ENCODE data around the gene UBAP1L. TPM values are rescaled to one million over a fixed set of nuclear protein-coding genes. Genes with fewer than 3 reads are reported as not detected.
"Not testable (repeated sequence)": the region's sequence is repeated elsewhere in the genome, so short reads cannot be mapped to it uniquely, and the experiment has no call there.

Gene UBAP1L
- polyA plus RNA-seq, 3 donors from 2014 or later = 0.26 to 0.53 (median 0.43) TPM

DNA sequence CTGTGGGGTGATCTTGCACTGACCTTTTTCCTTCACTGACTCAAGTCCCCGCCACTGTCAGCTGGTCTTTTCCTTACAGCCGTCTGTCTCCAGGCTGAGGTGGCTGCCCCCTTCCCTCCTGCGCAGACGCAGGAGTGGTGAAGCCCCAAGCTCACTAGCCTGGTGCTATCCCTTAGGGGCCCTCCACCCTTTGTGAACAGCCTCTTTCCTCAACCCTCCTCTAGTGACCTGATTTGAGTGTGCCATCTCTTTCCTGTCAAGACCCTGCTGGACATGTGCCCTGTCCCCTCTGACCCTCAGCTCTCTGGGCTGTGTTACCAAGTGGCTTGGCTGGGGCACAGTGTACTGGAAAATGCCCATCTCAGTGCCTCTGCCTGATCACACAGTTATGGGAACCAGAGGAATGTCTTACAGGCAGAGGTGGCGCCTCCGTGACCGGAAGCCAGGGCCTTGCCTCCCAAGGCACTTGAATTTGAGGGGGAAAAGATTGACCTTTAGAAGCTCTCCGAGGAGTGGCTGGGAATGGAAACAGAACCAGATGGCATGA lies 29.7 kb downstream of the UBAP1L start:
- Mint-ChIP-seq H3K36me3 (no peaks in the 10 kb centered on the region), H3K27me3 (ENCODE audit: low read depth in 3 of 3) (peaks cover 7 to 18% (median 7%) of the 10 kb centered on the region in 3 donors), H3K27ac (no peak overlapping the region), H3K4me3 (no peak overlapping the region), H3K9me3 (no peaks in the 10 kb centered on the region), H3K4me1 (peaks cover 3 to 8% of the 10 kb centered on the region in 2 donors)
- no peak for DNase-seq

DNA sequence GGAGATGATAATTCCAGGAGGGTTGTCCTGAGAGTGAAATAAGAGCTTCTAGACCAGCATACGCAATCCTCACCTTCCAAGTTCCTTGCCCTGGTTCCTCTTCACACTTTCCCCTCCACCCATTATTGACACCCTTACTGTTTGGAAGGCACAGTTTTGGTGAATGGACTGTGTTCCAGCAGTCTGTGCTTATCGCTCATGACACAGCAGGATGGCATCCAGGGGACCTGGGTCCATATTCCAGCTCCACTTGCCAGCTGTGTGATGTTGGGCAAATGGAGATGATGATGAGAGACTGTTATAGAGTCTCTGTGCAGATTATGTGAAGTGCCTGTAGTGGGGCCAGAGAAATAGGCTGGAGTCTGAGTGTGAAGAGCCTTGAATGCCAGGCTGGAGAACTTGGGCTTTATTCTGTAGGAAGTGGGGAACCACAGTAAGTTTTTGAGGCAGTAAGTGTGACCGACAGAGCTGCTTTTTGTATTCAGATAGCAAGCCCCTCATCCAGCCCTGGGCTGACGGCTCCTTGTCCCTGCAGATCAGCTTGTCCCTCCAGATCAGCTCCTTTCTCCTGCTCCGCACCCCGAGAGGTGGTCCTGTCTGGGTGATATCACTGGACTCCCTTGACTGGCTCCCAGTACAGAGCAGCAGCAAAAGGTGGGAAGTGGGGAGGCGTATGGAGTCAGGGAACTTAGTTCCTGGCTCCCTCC lies 30.3 kb downstream of the UBAP1L start:
- Mint-ChIP-seq H3K27me3 (ENCODE audit: low read depth in 3 of 3) (peaks cover 7 to 18% (median 7%) of the 10 kb centered on the region in 3 donors), H3K27ac (no peak overlapping the region), H3K4me1 (peaks cover 3 to 8% of the 10 kb centered on the region in 2 donors), H3K4me3 (no peak overlapping the region), H3K36me3 (no peaks in the 10 kb centered on the region), H3K9me3 (no peaks in the 10 kb centered on the region)
- no peak for DNase-seq

DNA sequence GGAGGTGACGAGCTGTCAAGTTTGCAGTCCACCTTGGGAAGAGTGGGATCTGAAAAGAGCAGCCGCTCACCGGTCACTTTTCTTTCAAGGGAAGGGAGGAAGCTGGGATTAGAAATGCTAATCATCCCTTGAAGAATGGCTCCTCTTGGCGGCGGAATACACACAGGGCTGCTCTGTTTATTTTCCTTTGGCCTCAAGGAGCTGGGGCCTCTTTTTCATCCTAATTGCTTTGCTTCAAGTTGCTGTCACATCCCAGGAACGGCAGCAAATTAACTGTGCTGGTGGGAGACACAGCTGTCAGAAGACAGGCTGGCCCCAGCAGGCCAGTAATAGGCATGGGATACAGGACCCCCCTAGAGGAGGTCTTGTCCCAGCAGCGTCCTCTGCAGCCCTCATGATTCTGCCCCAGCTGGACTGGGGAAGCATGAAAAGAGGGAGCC lies 31.7 kb downstream of the UBAP1L start:
- Mint-ChIP-seq H3K27me3 (ENCODE audit: low read depth in 3 of 3) (peaks cover 8 to 22% (median 12%) of the 10 kb centered on the region in 3 donors), H3K9me3 (no peaks in the 10 kb centered on the region), H3K4me1 (peaks cover 3 to 8% of the 10 kb centered on the region in 2 donors), H3K4me3 (no peak overlapping the region), H3K27ac (no peak overlapping the region), H3K36me3 (no peaks in the 10 kb centered on the region)
- no peak for DNase-seq

DNA sequence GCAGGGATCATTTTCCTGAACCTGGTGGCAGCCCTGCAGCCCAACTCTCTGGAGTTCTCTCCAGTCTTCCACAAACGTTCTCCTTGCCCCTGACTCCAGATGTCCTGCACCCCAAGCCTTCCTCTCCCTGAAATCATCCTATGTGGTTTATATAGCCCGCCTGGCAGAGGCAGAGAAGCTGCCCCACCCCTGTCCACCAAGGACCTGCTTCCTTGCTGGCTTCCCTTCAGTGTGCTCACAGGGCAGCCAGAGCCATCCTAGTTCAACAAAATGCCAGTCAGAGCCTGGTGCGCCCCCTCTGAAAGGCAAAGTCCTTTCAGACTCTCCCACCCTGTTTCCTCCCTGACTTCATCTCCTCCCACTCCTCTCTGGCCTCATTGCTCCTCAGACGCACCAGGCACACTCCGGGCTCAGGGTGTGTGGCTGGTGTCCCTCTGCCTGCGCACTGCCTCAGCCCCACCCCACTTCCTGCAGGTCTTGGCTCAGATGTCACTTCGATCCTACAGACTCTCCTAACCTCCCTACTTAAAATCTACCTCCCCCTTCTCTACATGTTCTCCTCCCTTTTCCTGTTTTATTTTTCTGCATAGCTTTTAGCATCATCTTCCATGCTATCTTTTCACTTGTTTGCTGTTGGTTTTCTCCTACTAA lies 32.6 kb downstream of the UBAP1L start:
- DNase-seq = no peak
- Mint-ChIP-seq H3K27me3 (ENCODE audit: low read depth in 3 of 3) (peaks cover 8 to 29% (median 14%) of the 10 kb centered on the region in 3 donors), H3K4me3 (peak overlapping the region in 1 of 5 donors; percentile 36)

DNA sequence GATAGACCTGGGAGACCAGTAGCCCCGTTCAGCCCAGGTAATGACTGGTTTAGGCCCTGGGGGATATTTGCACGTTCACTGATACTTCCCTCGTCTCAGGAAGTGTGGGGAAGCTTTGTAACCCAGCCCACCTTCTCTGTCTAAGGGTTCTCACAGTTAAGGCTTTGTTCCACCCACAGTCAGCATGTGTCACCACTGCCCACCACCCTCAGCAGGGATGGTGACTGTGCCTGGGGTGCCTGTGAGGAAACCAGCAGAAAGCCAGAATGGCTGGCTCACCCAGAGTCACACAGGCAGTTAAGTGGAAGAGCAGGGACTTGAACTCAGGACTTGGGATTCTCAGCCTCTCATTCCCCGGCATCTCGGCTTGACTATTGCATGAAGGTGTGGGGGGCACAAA lies 33.2 kb downstream of the UBAP1L start:
- Mint-ChIP-seq H3K4me3 (no peak overlapping the region), H3K36me3 (no peaks in the 10 kb centered on the region), H3K27me3 (ENCODE audit: low read depth in 3 of 3) (peaks cover 7 to 29% (median 14%) of the 10 kb centered on the region in 3 donors), H3K27ac (no peak overlapping the region), H3K4me1 (peaks cover 8 to 15% of the 10 kb centered on the region in 2 donors), H3K9me3 (no peaks in the 10 kb centered on the region)
- DNase-seq = no peak

More for the DNA sequence above, 32.6 kb downstream of the UBAP1L start:
- peaks cover 8 to 15% of the 10 kb centered on the region in 2 donors for H3K4me1 Mint-ChIP-seq
- H3K9me3 Mint-ChIP-seq = no peaks in the 10 kb centered on the region
- no peak overlapping the region for H3K27ac Mint-ChIP-seq
- no peaks in the 10 kb centered on the region for H3K36me3 Mint-ChIP-seq

DNA sequence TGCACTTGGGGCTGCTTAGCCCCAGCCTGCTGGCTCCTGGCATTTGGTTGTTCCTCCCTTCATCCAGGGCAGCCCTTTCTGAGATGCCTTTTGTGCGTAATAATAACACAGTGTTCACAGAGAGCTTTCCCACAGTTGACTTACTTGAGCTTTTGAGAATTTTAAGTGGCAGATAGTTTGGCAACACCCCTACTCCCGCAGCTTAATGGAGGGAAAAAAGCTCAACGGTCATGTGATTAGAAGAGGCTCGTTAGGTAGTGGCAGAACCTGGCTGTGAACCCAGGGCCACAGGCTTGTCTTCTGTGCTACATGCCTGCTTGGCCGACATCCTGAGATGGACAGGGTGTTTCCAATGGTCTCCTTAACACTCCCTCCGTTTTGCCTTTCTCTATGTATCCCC lies 33.7 kb downstream of the UBAP1L start:
- Mint-ChIP-seq H3K9me3 (no peaks in the 10 kb centered on the region), H3K27ac (no peak overlapping the region), H3K4me1 (peaks cover 8 to 15% of the 10 kb centered on the region in 2 donors), H3K36me3 (peaks cover 0 to 3% (median 0%) of the 10 kb centered on the region in 3 donors), H3K27me3 (ENCODE audit: low read depth in 3 of 3) (peaks cover 7 to 29% (median 15%) of the 10 kb centered on the region in 3 donors), H3K4me3 (no peak overlapping the region)
- no peak for DNase-seq

DNA sequence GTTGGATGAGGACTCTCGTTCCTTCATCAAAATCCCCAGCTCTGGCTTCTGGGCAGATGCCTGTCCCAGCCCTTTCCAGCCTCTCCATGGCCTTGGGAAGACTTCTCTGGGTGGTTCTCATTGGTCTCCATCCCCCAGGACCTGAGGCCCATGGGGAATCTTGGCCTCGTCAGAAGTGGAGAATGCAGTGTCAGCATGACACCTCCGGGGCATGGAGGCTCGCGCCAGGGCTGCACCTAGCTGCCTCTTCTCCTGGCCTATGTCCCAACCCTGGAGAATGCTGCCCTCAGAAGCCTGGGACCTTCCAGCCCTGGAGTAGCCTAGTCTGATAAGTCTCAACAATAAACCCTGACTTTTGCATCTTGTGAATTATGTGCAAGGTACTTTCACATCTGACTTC lies 35.4 kb downstream of the UBAP1L start:
- Mint-ChIP-seq H3K27me3 (ENCODE audit: low read depth in 3 of 3) (peaks cover 7 to 29% (median 17%) of the 10 kb centered on the region in 3 donors), H3K4me1 (peaks cover 8 to 15% of the 10 kb centered on the region in 2 donors), H3K27ac (peak overlapping the region in 1 of 6 donors; percentile 48), H3K36me3 (peaks cover 0 to 3% (median 0%) of the 10 kb centered on the region in 3 donors), H3K4me3 (no peak overlapping the region), H3K9me3 (no peaks in the 10 kb centered on the region)
- DNase-seq = no peak

DNA sequence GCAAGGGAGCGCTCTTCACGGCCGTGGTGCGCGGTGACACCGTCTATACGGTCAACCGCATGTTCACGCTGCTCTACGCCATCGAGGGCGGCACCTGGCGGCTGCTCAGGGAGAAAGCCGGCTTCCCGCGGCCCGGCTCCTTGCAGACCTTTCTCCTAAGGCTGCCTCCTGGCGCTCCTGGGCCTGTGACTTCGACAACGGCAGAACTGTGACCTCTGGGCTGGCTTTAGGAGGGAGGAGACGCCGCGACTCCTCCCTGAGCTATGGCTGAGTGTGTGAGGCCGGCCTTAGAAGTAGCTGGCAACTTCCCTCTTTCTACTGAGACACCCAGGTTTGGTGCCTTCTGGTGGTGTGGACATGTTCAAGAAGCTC lies 37.0 kb downstream of the UBAP1L start:
- Mint-ChIP-seq H3K27me3 (ENCODE audit: low read depth in 3 of 3) (peaks cover 3 to 25% (median 15%) of the 10 kb centered on the region in 3 donors), H3K4me3 (peak overlapping the region in 1 of 5 donors; percentile 57), H3K9me3 (no peaks in the 10 kb centered on the region), H3K36me3 (peaks cover 0 to 3% (median 0%) of the 10 kb centered on the region in 3 donors), H3K4me1 (peaks cover 8 to 15% of the 10 kb centered on the region in 2 donors), H3K27ac (no peak overlapping the region)
- DNase-seq = peak; percentile 5 to 29 (median 21)

DNA sequence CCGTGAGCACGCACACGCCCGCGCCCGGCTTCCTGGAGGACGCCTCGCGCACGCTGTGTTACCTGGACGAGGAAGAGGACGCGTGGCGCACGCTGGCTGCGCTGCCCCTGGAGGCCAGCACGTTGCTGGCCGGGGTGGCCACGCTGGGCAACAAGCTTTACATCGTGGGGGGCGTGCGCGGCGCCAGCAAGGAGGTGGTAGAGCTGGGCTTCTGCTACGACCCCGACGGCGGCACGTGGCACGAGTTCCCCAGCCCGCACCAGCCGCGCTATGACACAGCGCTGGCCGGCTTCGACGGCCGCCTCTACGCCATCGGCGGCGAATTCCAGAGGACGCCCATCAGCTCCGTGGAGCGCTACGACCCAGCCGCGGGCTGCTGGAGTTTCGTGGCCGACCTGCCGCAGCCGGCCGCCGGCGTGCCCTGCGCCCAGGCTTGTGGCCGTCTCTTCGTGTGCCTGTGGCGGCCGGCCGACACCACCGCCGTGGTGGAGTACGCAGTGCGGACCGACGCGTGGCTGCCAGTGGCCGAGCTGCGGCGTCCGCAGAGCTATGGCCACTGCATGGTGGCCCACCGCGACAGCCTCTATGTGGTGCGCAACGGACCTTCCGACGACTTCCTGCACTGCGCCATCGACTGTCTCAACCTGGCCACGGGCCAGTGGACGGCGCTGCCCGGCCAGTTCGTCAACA lies 37.6 kb downstream of the UBAP1L start:
- H3K27ac Mint-ChIP-seq = no peak overlapping the region
- H3K4me1 Mint-ChIP-seq = peaks cover 5 to 9% of the 10 kb centered on the region in 2 donors
- H3K36me3 Mint-ChIP-seq = peaks cover 0 to 3% (median 0%) of the 10 kb centered on the region in 3 donors
- peak overlapping the region in 1 of 5 donors; percentile 57 for H3K4me3 Mint-ChIP-seq
- no peaks in the 10 kb centered on the region for H3K9me3 Mint-ChIP-seq
- no peak for DNase-seq
- peaks cover 3 to 19% (median 13%) of the 10 kb centered on the region in 3 donors for H3K27me3 Mint-ChIP-seq (ENCODE audit: low read depth in 3 of 3)

DNA sequence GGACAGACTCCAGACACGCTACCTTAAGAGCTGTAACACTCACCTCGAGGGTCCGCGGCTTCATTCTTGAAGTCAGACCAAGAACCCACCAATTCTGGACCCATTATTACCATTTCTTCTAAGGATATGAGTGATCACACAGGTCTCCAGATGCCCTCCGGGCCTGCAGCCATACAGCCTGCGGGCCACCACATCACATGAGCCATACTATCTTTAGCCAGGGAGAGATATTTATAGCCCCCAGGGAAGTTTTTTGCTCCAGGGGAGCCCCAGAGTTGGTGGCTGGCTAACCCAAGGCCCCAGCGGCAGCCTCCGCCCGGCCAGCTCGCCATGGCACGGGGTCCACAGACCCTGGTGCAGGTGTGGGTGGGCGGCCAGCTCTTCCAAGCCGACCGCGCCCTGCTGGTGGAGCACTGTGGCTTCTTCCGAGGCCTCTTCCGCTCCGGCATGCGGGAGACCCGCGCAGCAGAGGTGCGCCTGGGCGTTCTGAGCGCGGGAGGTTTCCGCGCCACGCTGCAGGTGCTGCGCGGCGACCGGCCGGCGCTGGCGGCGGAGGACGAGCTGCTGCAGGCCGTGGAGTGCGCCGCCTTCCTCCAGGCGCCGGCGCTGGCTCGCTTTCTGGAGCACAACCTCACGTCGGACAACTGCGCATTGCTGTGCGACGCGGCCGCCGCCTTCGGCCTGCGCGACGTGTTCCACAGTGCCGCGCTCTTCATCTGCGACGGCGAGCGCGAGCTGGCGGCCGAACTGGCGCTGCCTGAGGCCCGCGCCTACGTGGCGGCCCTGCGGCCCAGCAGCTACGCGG lies 38.3 kb downstream of the UBAP1L start, which contains the start of gene KBTBD13:
Gene KBTBD13 (plus strand): TSS at position 261 of the 805 bp plus-strand sequence. CDS start 70 bp downstream, at position 331.
- Mint-ChIP-seq H3K9me3 (no peaks in the 10 kb centered on the region), H3K36me3 (peaks cover 0 to 3% (median 0%) of the 10 kb centered on the region in 3 donors), H3K4me1 (peaks cover 5 to 7% of the 10 kb centered on the region in 2 donors), H3K27ac (no peak within 1 kb of the TSS), H3K4me3 (no peak within 1 kb of the TSS), H3K27me3 (ENCODE audit: low read depth in 3 of 3) (peaks cover 4 to 14% (median 10%) of the 10 kb centered on the region in 3 donors)
- no peak for DNase-seq

DNA sequence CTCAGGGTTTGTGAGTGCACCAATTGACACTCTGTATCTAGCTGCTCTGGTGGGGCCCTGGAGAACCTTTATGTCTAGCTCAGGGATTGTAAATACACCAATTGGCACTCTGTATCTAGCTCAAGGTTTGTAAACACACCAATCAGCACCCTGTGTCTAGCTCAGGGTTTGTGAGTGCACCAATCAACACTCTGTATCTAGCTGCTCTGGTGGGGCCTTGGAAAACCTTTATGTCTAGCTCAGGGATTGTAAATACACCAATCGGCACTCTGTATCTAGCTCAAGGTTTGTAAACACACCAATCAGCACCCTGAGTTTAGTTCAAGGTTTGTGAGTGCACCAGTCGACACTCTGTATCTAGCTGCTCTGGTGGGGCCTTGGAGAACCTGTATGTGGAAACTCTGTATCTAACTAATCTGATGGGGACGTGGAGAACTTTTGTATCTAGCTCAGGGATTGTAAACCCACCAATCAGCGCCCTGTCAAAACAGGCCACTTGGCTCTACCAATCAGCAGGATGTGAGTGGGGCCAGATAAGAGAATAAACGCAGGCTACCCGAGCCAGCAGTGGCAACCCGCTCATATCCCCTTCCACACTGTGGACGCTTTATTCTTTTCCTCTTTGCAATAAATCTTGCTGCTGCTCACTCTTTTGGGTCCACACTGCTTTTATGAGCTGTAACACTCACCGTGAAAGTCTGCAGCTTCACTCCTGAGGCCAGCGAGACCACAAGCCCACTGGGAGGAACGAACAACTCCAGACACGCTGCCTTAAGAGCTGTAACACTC lies 39.2 kb downstream of the UBAP1L start:
- not testable (repeated sequence) for H3K4me1 Mint-ChIP-seq, H3K4me3 Mint-ChIP-seq, H3K27ac Mint-ChIP-seq, H3K36me3 Mint-ChIP-seq, H3K9me3 Mint-ChIP-seq, DNase-seq
- H3K27me3 Mint-ChIP-seq (ENCODE audit: low read depth in 3 of 3) = peaks cover 4 to 11% (median 10%) of the 10 kb centered on the region in 3 donors

DNA sequence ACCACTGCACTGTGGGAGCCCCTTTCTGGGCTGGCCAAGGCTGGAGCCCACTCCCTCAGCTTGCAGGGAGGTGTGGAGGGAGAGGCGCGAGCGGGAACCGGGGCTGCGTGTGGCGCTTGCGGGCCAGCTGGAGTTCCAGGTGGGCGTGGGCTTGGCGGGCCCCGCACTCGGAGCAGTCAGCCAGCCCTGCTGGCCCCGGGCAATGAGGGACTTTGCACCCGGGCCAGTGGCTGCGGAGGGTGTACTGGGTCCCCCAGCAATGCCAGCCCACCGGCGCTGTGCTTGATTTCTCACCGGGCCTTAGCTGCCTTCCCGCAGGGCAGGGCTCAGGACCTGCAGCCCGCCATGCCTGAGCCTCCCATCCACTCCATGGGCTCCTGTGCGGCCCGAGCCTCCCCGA lies 40.1 kb downstream of the UBAP1L start:
- not testable (repeated sequence) for H3K27ac Mint-ChIP-seq, DNase-seq, H3K4me3 Mint-ChIP-seq, H3K36me3 Mint-ChIP-seq, H3K4me1 Mint-ChIP-seq, H3K9me3 Mint-ChIP-seq
- peaks cover 4 to 11% (median 10%) of the 10 kb centered on the region in 3 donors for H3K27me3 Mint-ChIP-seq (ENCODE audit: low read depth in 3 of 3)

Data from immature natural killer cell (primary cell).